Frontal cortex (tissue), 4 donors: Measurements from ENCODE around the gene RNF180. TPM values are rescaled to one million over a fixed set of nuclear protein-coding genes. Genes with fewer than 3 reads are reported as not detected.

Experiments
- DNase-seq, 2 donors: peaks; one replicate each; pipeline ENCODE4 v3.0.0; 2012; ENCODE audit warnings: low spot score in 2 of 2
- FAIRE-seq: peaks from 2 replicates; lab custom pipeline; 2012; peaks lifted over from hg19 to GRCh38; lab: Jason Lieb, UNC
- total RNA-seq: library from RNA; depleted of rRNA; stranded (reverse); fragments of >200 nt; gene quantifications from one replicate; pipeline ENCODE4 v1.2.3, GENCODE V29; 2014
- donor health status: control.
- donor health status: control.
- donor health status: control.

Gene RNF180, protein sequence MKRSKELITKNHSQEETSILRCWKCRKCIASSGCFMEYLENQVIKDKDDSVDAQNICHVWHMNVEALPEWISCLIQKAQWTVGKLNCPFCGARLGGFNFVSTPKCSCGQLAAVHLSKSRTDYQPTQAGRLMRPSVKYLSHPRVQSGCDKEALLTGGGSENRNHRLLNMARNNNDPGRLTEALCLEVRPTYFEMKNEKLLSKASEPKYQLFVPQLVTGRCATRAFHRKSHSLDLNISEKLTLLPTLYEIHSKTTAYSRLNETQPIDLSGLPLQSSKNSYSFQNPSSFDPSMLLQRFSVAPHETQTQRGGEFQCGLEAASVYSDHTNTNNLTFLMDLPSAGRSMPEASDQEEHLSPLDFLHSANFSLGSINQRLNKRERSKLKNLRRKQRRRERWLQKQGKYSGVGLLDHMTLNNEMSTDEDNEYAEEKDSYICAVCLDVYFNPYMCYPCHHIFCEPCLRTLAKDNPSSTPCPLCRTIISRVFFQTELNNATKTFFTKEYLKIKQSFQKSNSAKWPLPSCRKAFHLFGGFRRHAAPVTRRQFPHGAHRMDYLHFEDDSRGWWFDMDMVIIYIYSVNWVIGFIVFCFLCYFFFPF
- 87.6 TPM for total RNA-seq

DNA sequence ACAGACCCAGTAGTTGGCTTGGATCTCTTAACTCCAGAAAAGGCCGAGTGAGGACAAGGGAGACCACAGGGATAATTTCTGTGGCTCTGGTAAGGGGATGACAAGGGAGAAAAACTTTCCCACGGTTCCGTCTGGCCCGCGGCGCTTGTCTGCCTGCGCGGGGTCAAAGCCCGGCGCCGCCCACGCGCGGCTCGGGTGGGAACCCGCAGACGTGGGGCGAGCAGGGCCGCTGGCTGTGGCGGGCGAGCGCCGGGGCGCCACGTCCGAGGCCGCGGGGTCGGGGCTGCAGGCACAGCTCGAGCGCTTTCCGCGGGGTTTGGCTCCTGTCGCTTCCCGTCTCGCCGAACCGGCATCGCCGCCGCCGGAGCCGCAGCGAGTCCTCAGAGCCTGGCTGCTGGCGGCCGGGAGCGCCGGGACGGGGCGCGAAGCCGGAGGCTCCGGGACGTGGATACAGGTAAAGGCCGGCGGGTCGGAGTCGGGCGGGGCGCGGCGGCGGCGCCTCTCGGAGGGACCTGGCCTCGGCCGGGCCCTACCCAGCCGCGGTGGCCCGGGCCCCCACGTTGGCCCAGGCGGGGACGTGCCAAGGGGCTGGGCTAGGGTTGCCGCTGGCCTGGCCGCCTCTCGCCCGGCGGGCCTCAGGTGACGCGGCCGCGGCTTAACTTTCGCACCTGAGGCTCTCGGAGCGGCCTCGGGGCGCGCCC lies at the start of gene RNF180:
RNF180 (plus strand) TSS at position 344 of the 701 bp plus-strand sequence. CDS start 34,965 bp downstream, outside the sequence.
- FAIRE-seq: no peak
- peak; percentile 59 to 61 for DNase-seq

DNA sequence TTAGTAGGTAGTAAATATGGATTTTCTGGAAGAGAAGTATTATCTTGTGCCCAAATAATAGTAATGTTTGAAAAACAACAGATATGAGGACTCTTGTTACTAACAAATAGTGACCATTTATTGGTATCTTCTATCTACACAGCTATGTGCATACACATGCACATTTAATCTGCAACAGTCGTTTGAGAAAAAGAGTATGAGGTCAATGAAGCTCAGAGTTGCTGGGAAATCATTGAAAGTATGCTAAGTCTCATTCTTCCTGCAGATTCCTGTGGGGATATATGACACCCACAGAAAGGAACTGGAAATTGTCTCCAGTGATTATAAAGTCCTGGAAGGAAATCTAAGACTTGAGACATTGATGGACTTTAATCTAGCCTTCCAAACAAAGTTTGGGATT lies 40.1 kb upstream of the RNF180 start:
- no peak for FAIRE-seq
- no peak for DNase-seq

DNA sequence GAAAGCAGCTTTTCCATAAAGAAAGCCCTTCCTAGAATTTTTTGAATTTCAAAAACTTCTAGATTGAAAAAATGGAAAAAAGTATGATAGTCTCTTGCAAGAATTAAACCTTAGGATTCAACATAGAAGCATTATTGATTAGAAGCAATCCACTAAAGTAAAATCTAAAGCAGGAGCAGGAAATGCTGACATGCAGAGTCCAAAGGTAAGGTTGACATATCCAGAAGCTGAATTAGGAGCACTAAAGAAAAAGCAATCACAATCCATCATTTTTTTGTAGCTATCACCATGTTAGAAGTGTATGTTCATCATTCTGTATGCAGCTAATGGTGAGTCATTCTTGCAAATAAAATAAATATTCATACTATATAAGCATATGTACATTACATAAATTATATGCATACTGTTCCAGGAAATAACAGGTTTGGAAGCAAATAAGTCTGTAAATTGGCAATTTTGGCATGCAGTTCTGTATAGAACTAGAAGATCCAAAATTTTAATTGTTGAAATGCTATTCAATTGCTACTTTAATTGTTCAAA lies 39.4 kb upstream of the RNF180 start:
- no peak for FAIRE-seq
- DNase-seq: no peak

GRCh38 chr5:64140018-64140417 lies 25.6 kb upstream of the RNF180 start:
- FAIRE-seq (peak; percentile 10), DNase-seq (no peak)

- FAIRE-seq: no peak
- no peak for DNase-seq
These were observed 21.0 kb upstream of the RNF180 start for GRCh38 chr5:64144425-64145215.

DNA sequence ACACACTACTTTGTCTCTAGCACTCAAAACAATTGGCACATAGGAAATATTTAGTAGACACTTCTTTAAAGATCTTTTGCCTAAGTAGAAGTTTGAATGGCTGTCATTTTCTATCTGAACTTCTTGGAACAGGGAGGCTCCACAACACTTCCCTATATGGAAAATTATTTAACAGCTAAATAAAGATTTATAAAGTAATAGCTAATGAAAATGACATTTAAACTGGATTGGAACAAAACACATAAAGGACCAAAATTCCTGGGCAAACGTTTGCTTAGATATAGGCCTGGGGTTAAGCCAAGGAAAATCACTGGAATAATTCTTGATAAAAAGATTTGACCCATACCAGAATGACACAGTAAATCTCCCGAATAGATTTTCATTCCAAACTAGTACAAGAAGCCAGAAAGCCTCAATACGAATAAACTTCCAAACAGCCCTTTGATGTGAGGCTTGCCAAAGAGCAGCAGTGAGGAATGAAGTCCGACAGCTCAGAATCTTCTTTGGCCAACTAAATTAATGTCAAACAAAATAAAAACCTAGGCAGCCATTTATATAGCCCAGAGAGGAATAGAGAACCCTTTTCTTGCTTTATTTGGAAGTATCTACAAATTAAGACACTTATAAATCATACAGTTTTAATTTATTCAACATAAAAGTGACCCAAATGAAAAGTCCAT lies 20.3 kb upstream of the RNF180 start:
- FAIRE-seq (no peak), DNase-seq (no peak)

- no peak for FAIRE-seq
These were observed 18.3 kb upstream of the RNF180 start for GRCh38 chr5:64147379-64147778.

GRCh38 chr5:64147849-64148441 lies 17.7 kb upstream of the RNF180 start:
- peak; percentile 52 to 53 for DNase-seq
- no peak for FAIRE-seq

More at GRCh38 chr5:64147379-64147778, 18.3 kb upstream of the RNF180 start:
- DNase-seq: no peak

- FAIRE-seq (no peak), DNase-seq (no peak)
These were observed 16.4 kb upstream of the RNF180 start for GRCh38 chr5:64149268-64149667.

GRCh38 chr5:64149857-64150521 lies 15.7 kb upstream of the RNF180 start:
- DNase-seq: no peak
- no peak for FAIRE-seq

DNA sequence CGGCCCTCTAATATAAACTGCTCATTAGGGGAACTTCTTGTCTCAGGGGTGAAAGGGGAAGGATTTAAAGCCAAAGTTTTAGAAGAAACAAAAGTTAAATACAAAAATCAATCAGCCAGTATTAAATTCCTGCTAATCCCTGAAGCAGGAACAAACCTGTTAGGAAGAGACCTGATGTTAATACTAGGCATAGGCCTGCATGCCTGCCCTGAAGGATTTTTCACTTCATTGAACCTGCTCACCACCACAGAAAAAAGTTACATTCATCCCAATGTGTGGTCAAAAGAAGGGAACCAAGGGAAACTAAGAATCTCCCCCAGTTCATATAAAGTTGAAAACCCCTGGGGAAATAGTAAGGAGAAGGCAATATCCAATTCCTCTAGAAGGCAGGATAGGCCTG lies 9.4 kb upstream of the RNF180 start:
- FAIRE-seq: no peak
- no peak for DNase-seq

- no peak for DNase-seq
- FAIRE-seq: no peak
These were observed 6.8 kb upstream of the RNF180 start for GRCh38 chr5:64158827-64159226.

GRCh38 chr5:64160201-64160600 lies 5.4 kb upstream of the RNF180 start:
- FAIRE-seq: no peak
- DNase-seq: no peak

- FAIRE-seq (no peak), DNase-seq (no peak)
These were observed 4.2 kb upstream of the RNF180 start for GRCh38 chr5:64161420-64161819.

DNA sequence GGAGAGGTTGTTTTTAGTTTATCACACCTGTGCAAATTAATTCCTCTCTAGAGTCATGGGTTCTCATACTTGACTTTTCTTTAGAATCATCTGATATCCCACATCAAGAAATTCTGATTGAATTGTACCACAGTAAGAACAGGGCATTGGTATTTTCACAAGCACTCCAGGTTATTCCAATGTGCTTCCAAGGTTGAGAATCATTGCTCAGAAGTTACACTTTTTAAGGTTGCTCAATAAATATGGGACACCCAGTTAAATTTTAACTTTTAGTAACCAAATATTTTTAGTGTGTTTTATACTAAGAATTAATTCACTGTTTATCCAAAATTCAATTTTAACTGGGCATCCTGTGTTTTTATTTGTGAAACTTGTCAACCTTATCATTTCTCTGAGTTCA lies 2.5 kb upstream of the RNF180 start:
- no peak for DNase-seq
- FAIRE-seq: no peak

GRCh38 chr5:64163746-64164145 lies 1.9 kb upstream of the RNF180 start:
- FAIRE-seq (no peak), DNase-seq (no peak)

GRCh38 chr5:64164166-64164565 lies 1.5 kb upstream of the RNF180 start:
- FAIRE-seq (no peak), DNase-seq (no peak)

- no peak for DNase-seq
- no peak for FAIRE-seq
These were observed 513 bp upstream of the RNF180 start for GRCh38 chr5:64165160-64165499.
